Measurements from ENCODE around the gene C15orf40.

Gene C15orf40

DNA sequence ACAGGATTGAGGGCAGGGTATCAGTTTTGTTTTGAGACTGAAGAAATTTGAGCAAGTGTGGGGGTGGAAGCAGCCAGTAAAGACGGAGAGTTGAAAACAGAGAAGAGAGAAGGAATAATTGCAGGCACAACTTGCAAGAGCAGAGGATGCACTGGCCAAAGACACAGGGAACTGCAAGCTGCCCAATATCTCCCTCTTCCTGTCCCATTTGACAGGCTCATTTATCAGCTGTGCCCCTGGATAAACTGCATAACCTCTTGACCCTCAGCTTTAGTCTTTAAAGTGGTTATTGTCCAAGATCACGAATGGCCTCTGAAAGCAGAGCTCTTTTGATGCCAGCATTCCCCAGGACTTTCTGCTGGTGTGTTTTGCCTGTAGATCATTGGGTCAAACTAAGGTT lies 30.5 kb downstream of the C15orf40 start:
- TF ChIP-seq CTCF (IDR thresholded peaks at IDR 0.05; ENCODE audit: control insufficient read depth, insufficient read depth, low read depth, low read length, missing control alignments) = no peak
- no peak for DNase-seq (ENCODE audit: low read depth)
- no peak overlapping the region for H3K4me3 ChIP-seq (ENCODE audit: control insufficient read depth, low read depth, low read length)

DNA sequence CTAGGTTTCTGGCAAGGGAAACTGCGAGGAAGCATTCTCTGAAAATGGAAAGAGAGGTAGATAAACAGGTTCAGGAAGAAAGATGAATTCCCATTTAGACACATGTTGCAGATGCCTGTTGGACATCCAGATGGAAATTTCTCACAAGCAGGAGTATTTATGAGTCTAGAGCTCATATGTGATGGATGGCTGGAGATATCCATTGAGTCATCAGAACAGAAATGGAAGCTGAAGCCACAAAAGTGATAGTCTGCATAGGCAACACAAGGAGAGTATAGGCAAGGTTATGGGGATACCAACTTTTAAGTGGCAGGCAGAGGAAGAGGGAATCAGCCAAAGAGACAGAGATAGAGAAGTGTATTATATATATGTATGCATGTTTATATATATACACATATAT lies 31.7 kb downstream of the C15orf40 start:
- no peak for TF ChIP-seq CTCF (IDR thresholded peaks at IDR 0.05; ENCODE audit: control insufficient read depth, insufficient read depth, low read depth, low read length, missing control alignments)
- no peak overlapping the region for H3K4me3 ChIP-seq (ENCODE audit: control insufficient read depth, low read depth, low read length)
- DNase-seq (ENCODE audit: low read depth) = no peak

- no peak for DNase-seq (ENCODE audit: low read depth)
- H3K4me3 ChIP-seq (ENCODE audit: control insufficient read depth, low read depth, low read length) = no peak overlapping the region
- no peak for TF ChIP-seq CTCF (IDR thresholded peaks at IDR 0.05; ENCODE audit: control insufficient read depth, insufficient read depth, low read depth, low read length, missing control alignments)
Observed at GRCh38 chr15:82978438-82978837, 33.0 kb downstream of the C15orf40 start.

GRCh38 chr15:82977076-82977475 lies 34.4 kb downstream of the C15orf40 start:
- H3K4me3 ChIP-seq (ENCODE audit: control insufficient read depth, low read depth, low read length) = no peak overlapping the region
- TF ChIP-seq CTCF (IDR thresholded peaks at IDR 0.05; ENCODE audit: control insufficient read depth, insufficient read depth, low read depth, low read length, missing control alignments) = no peak
- DNase-seq (ENCODE audit: low read depth) = no peak

GRCh38 chr15:82972990-82973389 lies 38.4 kb downstream of the C15orf40 start:
- H3K4me3 ChIP-seq (ENCODE audit: control insufficient read depth, low read depth, low read length) = no peak overlapping the region
- TF ChIP-seq CTCF (IDR thresholded peaks at IDR 0.05; ENCODE audit: control insufficient read depth, insufficient read depth, low read depth, low read length, missing control alignments) = no peak

GRCh38 chr15:82971218-82971984 lies 40.0 kb downstream of the C15orf40 start:
- no peak for DNase-seq (ENCODE audit: low read depth)
- no peak for TF ChIP-seq CTCF (IDR thresholded peaks at IDR 0.05; ENCODE audit: control insufficient read depth, insufficient read depth, low read depth, low read length, missing control alignments)
- no peak overlapping the region for H3K4me3 ChIP-seq (ENCODE audit: control insufficient read depth, low read depth, low read length)

More at GRCh38 chr15:82972990-82973389, 38.4 kb downstream of the C15orf40 start:
- no peak for DNase-seq (ENCODE audit: low read depth)

Measured in AG09309 (cell line).